GM12892 (cell line): Measurements from ENCODE around the gene CLTRN.

Experiments used
- DNase-seq: peaks from one replicate; pipeline ENCODE4 v3.0.0; 2011; ENCODE audit not compliant: insufficient read length
- FAIRE-seq: peaks from 2 replicates; lab custom pipeline; 2011; peaks lifted over from hg19 to GRCh38; lab: Jason Lieb, UNC
- POLR2A ChIP-seq: IDR thresholded peaks from 2 replicates; pipeline ENCODE4 v1.6.1; 2011; ENCODE audit warnings: low read depth, low read length, control low read depth
- POLR2AphosphoS5 ChIP-seq: IDR thresholded peaks from 2 replicates; pipeline ENCODE4 v1.6.1; 2011; ENCODE audit warnings: low read depth, low read length, control low read depth
- TAF1 ChIP-seq: IDR thresholded peaks from 2 replicates; pipeline ENCODE4 v1.6.1; 2011; ENCODE audit warnings: low read depth, mild to moderate bottlenecking, control low read depth, low read length, borderline replicate concordance

CLTRN gene

GRCh38 chrX:15643786-15644559 is 20.6 kb downstream of the CLTRN start:
- no peak for TF ChIP-seq POLR2A

GRCh38 chrX:15631637-15632036 is 33.0 kb downstream of the CLTRN start:
- DNase-seq, result no peak
- TF ChIP-seq POLR2AphosphoS5, result no peak
- no peak for TF ChIP-seq POLR2A
- TF ChIP-seq TAF1, result no peak
- no peak for FAIRE-seq

More at GRCh38 chrX:15643786-15644559, 20.6 kb downstream of the CLTRN start:
- DNase-seq (no peak), FAIRE-seq (no peak)

DNA sequence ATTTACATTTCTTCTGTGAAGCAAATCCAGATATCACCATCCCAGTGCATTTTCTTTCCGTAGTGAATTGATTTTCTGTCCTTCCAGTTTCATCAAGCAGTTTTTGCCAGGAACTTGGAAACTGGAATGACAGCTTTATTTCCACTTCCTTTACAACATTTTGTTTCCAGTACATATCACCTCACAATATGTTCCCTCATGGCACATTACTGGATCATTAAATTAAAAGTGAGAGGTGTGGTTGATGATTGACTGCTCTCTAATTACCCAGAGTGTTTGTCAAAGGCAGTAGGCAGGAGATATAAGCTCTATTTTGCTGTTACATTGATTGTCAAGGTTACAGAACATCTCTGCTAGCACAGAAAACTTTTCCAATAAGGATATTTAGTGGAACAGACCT is 41.6 kb downstream of the CLTRN start:
- TF ChIP-seq POLR2A (no peak), TAF1 (no peak), POLR2AphosphoS5 (no peak)
- FAIRE-seq (no peak), DNase-seq (no peak)

GRCh38 chrX:15619053-15619755 is 45.4 kb downstream of the CLTRN start:
- FAIRE-seq, result no peak
- no peak for DNase-seq
- TF ChIP-seq POLR2AphosphoS5 (no peak), TAF1 (no peak), POLR2A (no peak)

- TF ChIP-seq POLR2AphosphoS5 (no peak), POLR2A (no peak)
- FAIRE-seq, result no peak
Measured at GRCh38 chrX:15617111-15617510, 47.5 kb downstream of the CLTRN start.

GRCh38 chrX:15616531-15616930 is 48.1 kb downstream of the CLTRN start:
- FAIRE-seq (no peak), DNase-seq (no peak)
- no peak for TF ChIP-seq TAF1
- TF ChIP-seq POLR2A, result no peak
- no peak for TF ChIP-seq POLR2AphosphoS5

More at GRCh38 chrX:15617111-15617510, 47.5 kb downstream of the CLTRN start:
- DNase-seq, result no peak

- FAIRE-seq (no peak), DNase-seq (no peak)
- no peak for TF ChIP-seq POLR2AphosphoS5
- TF ChIP-seq TAF1, result no peak
- TF ChIP-seq POLR2A, result no peak
Measured at GRCh38 chrX:15607067-15607466, 57.5 kb downstream of the CLTRN start.

DNA sequence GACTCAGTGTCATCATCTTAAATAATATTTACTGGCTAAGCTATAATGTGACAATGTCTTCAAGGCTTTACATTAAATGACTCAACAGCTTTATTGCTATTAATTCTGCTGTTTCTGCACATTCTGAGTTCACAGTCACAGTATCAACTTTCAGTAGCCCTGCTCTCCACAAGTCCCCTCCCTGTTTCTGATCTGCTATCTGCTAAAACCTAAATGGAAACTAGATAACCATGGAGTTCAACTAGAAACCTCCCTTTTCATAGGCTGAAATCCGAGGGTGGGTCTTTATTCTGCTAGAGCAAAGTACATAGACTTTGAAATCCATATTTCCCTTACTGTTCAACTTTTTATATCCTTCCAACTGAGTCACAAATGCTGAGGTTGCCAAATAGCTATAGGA is 58.5 kb downstream of the CLTRN start:
- TF ChIP-seq POLR2A (no peak), POLR2AphosphoS5 (no peak)
- DNase-seq (no peak), FAIRE-seq (no peak)

- TF ChIP-seq TAF1, result no peak
- no peak for TF ChIP-seq POLR2AphosphoS5
- TF ChIP-seq POLR2A, result no peak
- no peak for DNase-seq
- no peak for FAIRE-seq
Measured at GRCh38 chrX:15605226-15605625, 59.4 kb downstream of the CLTRN start.

GRCh38 chrX:15602761-15603160 is 61.8 kb downstream of the CLTRN start:
- no peak for DNase-seq
- FAIRE-seq, result no peak
- TF ChIP-seq POLR2A, result no peak
- no peak for TF ChIP-seq POLR2AphosphoS5
- no peak for TF ChIP-seq TAF1

- DNase-seq, result no peak
- FAIRE-seq, result no peak
- TF ChIP-seq TAF1 (no peak), POLR2A (no peak), POLR2AphosphoS5 (no peak)
Measured at GRCh38 chrX:15601932-15602331, 62.7 kb downstream of the CLTRN start.

GRCh38 chrX:15600745-15601144 is 63.9 kb downstream of the CLTRN start, which contains the start of gene ACE2:
TSS of gene ACE2 (minus strand) at chrX:15600960. CDS start at chrX:15600911, 49 bp downstream.
- DNase-seq (no peak), FAIRE-seq (no peak)
- TF ChIP-seq POLR2AphosphoS5 (no peak), POLR2A (no peak), TAF1 (no peak)
